ENCODE data around the gene KTI12. TPM values are rescaled to one million over a fixed set of nuclear protein-coding genes. Genes with fewer than 3 reads are reported as not detected.
"Not testable (repeated sequence)": the region's sequence is repeated elsewhere in the genome, so short reads cannot be mapped to it uniquely, and the experiment has no call there.

The KTI12 gene
- total and polyA plus RNA-seq, 4 donors, result 4.1 to 7.7 (median 5.8) TPM

- TF ChIP-seq ZBTB33 (IDR thresholded peaks at IDR 0.05), result no peak
- TF ChIP-seq RAD21 (IDR thresholded peaks at IDR 0.05), result no peak
- no peak for TF ChIP-seq SP1 (IDR thresholded peaks at IDR 0.05)
- no peak for TF ChIP-seq GABPA (IDR thresholded peaks at IDR 0.05 in 1 of 2, conservative IDR thresholded peaks at IDR 0.05 in 1 of 2)
Observed at GRCh38 chr1:52080014-52080415, 46.4 kb upstream of the KTI12 start (continued).

- not testable (repeated sequence) for H3K4me3 ChIP-seq (ENCODE audit: low read depth in 1 of 3, low read length in 3 of 3); H3K27me3 ChIP-seq (ENCODE audit: control insufficient read depth in 4 of 4, insufficient read depth in 4 of 4, low read length in 3 of 4); DNase-seq (ENCODE audit: low spot score); H3K9ac ChIP-seq (ENCODE audit: low read depth in 1 of 2, low read length in 2 of 2); H3K9me3 ChIP-seq (ENCODE audit: control insufficient read depth in 4 of 4, low read length in 3 of 4); H3K4me1 ChIP-seq (ENCODE audit: control insufficient read depth in 4 of 4, insufficient read depth in 4 of 4, low read length in 3 of 4); H3K27ac ChIP-seq (ENCODE audit: low read depth in 1 of 2, low read length in 2 of 2)
- 95% methylated on average over 6 of the region's 6 CpGs for WGBS
- H3K36me3 ChIP-seq (ENCODE audit: control insufficient read depth in 4 of 4, insufficient read depth in 3 of 4, low read depth in 1 of 4, low read length in 3 of 4), result peaks cover 0 to 15% (median 4%) of the 10 kb centered on the region in 4 donors
Observed at GRCh38 chr1:52077277-52077676, 43.7 kb upstream of the KTI12 start.

GRCh38 chr1:52072291-52072690 is 38.7 kb upstream of the KTI12 start:
- no peak overlapping the region for H3K4me3 ChIP-seq (ENCODE audit: low read depth in 1 of 3, low read length in 3 of 3)
- TF ChIP-seq RAD21 (IDR thresholded peaks at IDR 0.05), result no peak
- no peak for TF ChIP-seq EGR1 (IDR thresholded peaks at IDR 0.05; ENCODE audit: low read depth in 2 of 2)
- TF ChIP-seq CTCF (IDR thresholded peaks at IDR 0.05; ENCODE audit: low read depth, low read length, missing input control), result no peak
- no peak for TF ChIP-seq RXRA (IDR thresholded peaks at IDR 0.05)
- TF ChIP-seq ATF3 (IDR thresholded peaks at IDR 0.05), result no peak
- TF ChIP-seq GABPA (IDR thresholded peaks at IDR 0.05 in 1 of 2, conservative IDR thresholded peaks at IDR 0.05 in 1 of 2), result no peak
- TF ChIP-seq HNF4G (IDR thresholded peaks at IDR 0.05), result no peak
- no peak for TF ChIP-seq SP1 (IDR thresholded peaks at IDR 0.05)
- no peak for TF ChIP-seq FOXA1 (IDR thresholded peaks at IDR 0.05)
- TF ChIP-seq YY1 (IDR thresholded peaks at IDR 0.05), result no peak
- no peak for TF ChIP-seq TAF1 (conservative IDR thresholded peaks at IDR 0.05)
- TF ChIP-seq HNF4A (conservative IDR thresholded peaks at IDR 0.05), result no peak
- TF ChIP-seq ZBTB33 (IDR thresholded peaks at IDR 0.05), result no peak

More at GRCh38 chr1:52072291-52072690, 38.7 kb upstream of the KTI12 start:
- Histone ChIP-seq H3K9me3 (ENCODE audit: control insufficient read depth in 4 of 4, low read length in 3 of 4) (no peaks in the 10 kb centered on the region), H3K36me3 (ENCODE audit: control insufficient read depth in 4 of 4, insufficient read depth in 3 of 4, low read depth in 1 of 4, low read length in 3 of 4) (peaks cover 0 to 15% (median 12%) of the 10 kb centered on the region in 4 donors), H3K4me1 (ENCODE audit: control insufficient read depth in 4 of 4, insufficient read depth in 4 of 4, low read length in 3 of 4) (no peaks in the 10 kb centered on the region), H3K27me3 (ENCODE audit: control insufficient read depth in 4 of 4, insufficient read depth in 4 of 4, low read length in 3 of 4) (no peaks in the 10 kb centered on the region), H3K27ac (ENCODE audit: low read depth in 1 of 2, low read length in 2 of 2) (no peak overlapping the region), H3K9ac (ENCODE audit: low read depth in 1 of 2, low read length in 2 of 2) (no peak overlapping the region)
- WGBS, result 81% methylated on average over 6 of the region's 6 CpGs
- no peak for DNase-seq (ENCODE audit: low spot score)

All from liver (tissue), 9 donors.